HCT116 (cell line): ENCODE results near the gene DLG2.

Source experiments
- CTCF ChIP-seq, 3 experiments: fragments of 200-600 bp in 1 of 3; sonication (generic) in 1 of 3; IDR thresholded peaks in 2 of 3; conservative IDR thresholded peaks in 1 of 3; 2 replicates each; pipeline ENCODE4 v1.5.1; 2012 to 2017; ENCODE audit warnings: low read depth in 2 of 3, low read length in 2 of 3, antibody characterized with exemption in 1 of 3, borderline replicate concordance in 1 of 3, control low read depth in 1 of 3, mild to moderate bottlenecking in 1 of 3, mixed read lengths in 1 of 3, mixed run types in 1 of 3, moderate library complexity in 1 of 3; ENCODE audit not compliant: insufficient read depth in 1 of 3
- EZH2phosphoT487 ChIP-seq: fragments of 200-600 bp; IDR thresholded peaks from 2 replicates; pipeline ENCODE4 v1.6.1; 2018; ENCODE audit warnings: antibody characterized with exemption, borderline replicate concordance
- RAD21 ChIP-seq: IDR thresholded peaks from 2 replicates; pipeline ENCODE4 v1.6.1; 2012; ENCODE audit warnings: low read depth, mild to moderate bottlenecking
- REST ChIP-seq: IDR thresholded peaks from 2 replicates; pipeline ENCODE4 v1.6.1; 2012; ENCODE audit warnings: low read depth

GRCh38 chr11:84044706-84045105, 1582.4 kb downstream of the DLG2 start:
- TF ChIP-seq RAD21: no peak
- TF ChIP-seq CTCF (IDR thresholded peaks at IDR 0.05 in 2 of 3, conservative IDR thresholded peaks at IDR 0.05 in 1 of 3; ENCODE audit: borderline replicate concordance in 1 of 3, insufficient read depth in 1 of 3, low read depth in 2 of 3, low read length in 2 of 3): no peak
- TF ChIP-seq REST: no peak
- TF ChIP-seq EZH2phosphoT487: no peak
